ENCODE results near the gene CELF3.

Gene CELF3

DNA sequence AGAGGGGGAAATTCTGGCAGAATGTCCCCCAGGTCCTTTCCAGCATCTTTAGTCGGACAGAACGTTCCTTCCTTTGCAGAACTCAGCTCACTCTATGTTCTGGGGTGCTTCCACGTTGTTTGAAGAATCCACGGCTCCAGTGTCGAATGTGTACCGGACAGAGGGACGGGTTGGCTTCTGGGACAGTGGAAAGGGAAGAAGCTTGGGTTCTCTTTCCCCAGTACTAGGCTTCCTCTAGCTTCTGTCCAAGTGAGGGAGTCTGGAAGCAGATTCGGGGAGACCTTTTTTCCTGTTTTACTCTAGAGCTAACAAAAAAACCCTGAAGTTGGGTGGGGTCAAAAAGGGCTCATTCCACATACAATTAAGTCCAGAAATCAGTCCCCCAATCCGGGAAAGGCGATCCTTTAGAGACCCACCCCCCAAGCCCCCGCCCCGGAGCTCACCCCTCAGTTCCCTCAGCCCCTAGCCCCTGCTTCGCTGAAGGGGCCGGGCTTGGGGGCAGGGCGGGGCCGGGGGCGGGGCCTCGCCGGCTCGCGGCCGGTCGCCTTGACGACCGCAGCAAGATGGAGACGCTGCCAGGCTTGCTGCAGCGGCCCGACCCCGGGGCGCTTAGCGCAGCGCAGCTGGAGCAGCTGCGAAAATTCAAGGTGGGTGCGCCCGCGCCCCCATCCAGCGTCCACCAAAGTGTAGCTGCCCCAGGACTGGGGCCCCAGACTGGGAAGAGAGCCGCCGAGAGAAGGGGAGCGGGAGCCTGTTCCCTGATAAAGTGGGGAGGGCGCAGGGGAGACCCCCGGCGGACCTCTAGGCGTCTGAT lies 4.6 kb upstream of the CELF3 start, which contains the start of gene RIIAD1:
Gene RIIAD1 (plus strand): TSS at position 549 of the 814 bp plus-strand sequence. CDS start 15 bp downstream, at position 564.
- DNase-seq (ENCODE audit: low read depth in 2 of 2), result no peak

- DNase-seq (ENCODE audit: low read depth in 2 of 2), result no peak
Measured at GRCh38 chr1:151720554-151720953, 4.0 kb upstream of the CELF3 start.

- no peak for DNase-seq (ENCODE audit: low read depth in 2 of 2)
Measured at GRCh38 chr1:151720125-151720524, 3.5 kb upstream of the CELF3 start.

DNA sequence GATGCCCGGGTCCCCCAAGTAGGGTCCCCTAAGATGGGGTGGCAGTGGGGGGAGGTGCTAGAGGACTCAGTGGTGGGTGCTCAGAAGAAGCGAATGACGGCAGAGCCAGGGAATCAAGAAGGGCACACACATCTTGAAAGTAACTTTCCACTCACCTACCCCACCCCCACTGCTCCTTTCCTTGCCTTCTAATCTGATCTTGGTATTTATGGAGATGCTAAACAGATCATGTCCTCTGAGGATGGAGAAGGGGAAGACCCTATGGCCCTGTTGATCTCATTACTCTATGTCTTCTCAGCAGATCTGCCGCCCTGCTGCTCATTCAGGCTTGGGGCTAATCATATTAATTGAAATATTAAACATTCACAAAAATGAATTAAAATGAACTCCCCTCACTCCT lies 2.1 kb upstream of the CELF3 start:
- DNase-seq (ENCODE audit: low read depth in 2 of 2), result no peak

DNA sequence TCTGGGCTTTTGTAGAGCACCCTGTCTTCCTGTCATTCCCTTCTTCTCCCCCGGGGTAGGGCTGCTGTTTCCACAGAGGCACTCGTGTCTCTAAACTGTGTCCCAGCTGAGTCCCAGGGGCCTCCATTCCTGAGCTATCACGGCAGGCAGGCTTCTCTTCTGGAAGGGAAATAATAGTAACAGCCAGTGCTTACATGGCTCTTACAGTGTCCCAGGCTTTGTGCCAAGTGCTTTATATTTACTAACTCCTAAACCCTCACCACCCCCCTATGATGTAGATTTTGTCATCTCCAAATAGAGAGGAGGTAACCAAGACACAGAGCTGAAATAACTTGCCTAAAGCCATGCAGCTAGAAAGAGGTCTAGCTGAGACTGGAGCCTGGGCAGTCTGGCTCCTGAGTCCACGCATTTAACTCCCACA lies 1.4 kb upstream of the CELF3 start:
- no peak for DNase-seq (ENCODE audit: low read depth in 2 of 2)

DNA sequence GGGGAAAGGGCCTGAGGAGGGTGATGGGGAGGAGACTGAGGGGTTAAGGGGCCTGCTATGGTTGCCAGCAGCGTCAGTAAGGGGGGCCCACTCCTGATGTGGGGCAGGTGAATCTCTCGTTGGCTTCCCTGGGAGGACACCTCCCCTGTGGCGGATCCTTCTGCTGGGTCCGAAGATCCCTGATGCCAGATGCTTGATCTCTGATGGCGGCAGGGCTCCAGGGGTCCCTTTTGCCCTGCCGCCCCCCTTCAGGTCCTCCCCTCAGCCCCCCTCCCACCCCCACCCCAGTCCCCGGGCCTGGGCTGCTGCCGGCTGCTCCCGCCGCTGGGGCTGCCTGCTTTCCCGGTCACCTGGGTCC lies 219 bp downstream of the CELF3 start:
- no peak for DNase-seq (ENCODE audit: low read depth in 2 of 2)

DNA sequence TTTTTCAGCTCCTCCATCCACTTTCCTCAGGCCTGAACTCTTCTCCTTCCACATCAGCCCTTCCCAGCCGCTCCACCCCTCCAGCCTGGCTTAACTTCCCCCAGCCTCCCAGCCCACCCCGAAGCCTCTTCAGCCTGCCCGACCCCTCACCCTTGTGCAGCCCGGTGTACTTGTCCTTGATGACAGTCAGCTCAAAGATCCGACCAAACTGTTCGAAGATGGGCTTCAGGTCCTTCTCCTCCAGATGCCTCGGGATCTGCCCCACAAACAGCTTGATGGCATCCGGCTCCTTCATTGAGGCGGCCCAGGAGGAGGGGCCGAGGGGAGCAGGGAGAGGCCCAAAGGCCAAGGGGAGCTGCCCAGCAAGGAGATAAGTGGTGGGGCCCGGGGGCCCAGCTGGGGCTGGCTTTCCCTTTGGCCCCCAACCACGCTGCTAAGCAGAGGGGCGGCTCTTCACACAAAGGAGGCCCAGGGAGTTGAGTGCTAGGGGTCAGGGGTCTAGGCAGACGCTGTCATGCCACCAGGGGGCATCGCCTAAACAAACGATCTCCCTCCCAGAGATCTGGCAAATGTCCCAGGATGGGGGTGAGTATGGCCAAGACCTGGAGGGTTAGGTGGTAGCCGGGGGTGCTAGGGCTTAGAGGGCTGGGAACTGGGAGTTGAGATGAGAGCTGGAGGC lies 738 bp downstream of the CELF3 start:
- DNase-seq (ENCODE audit: low read depth in 2 of 2), result no peak

DNA sequence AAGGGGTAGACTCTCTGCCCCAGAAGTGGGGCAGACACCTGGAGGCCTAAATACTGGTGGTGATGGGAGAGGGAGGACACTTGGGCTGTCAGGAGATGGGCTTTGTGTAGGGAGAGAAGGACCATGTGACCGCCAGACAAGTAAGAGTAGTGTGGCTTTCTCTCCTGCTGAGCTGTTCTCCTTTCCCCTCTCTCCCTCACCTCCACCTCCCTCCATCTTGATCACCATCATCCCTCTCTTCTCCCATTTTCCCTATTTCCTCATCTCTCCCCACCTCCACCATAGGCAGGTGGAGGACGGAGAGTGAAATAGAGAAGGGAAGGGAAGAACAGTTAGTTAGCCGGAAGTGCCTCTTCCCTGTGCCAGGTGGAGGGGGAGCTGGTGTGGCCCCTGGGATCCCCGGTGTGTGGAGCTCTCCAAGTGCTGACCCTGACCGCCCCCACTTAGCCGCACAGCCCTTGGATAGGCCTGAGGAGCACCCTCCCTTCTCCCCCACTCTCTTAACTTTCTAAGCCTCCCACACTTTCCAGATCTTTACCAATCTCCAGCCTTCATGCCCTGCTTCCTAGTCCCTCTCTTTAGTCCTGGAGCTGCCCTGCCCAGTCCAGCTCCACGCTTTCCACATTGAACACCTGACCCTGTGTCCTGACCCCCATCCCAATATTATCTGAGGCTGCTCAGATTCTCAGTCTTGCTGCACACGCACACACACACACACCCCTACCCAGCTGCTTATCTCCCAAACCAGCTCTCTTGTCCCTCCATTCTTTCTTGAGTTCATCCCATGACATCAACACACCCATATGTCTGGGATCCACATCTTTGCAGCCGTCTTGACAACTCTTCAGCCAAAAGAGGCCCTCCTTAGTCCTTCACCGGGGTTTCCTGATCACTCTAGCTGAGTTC lies 1.5 kb downstream of the CELF3 start:
- DNase-seq (ENCODE audit: low read depth in 2 of 2), result no peak

GRCh38 chr1:151713874-151714273 lies 2.7 kb downstream of the CELF3 start:
- no peak for DNase-seq (ENCODE audit: low read depth in 2 of 2)

GRCh38 chr1:151713044-151713443 lies 3.6 kb downstream of the CELF3 start:
- DNase-seq (ENCODE audit: low read depth in 2 of 2), result no peak

- no peak for DNase-seq (ENCODE audit: low read depth in 2 of 2)
Measured at GRCh38 chr1:151711951-151712350, 4.7 kb downstream of the CELF3 start.

DNA sequence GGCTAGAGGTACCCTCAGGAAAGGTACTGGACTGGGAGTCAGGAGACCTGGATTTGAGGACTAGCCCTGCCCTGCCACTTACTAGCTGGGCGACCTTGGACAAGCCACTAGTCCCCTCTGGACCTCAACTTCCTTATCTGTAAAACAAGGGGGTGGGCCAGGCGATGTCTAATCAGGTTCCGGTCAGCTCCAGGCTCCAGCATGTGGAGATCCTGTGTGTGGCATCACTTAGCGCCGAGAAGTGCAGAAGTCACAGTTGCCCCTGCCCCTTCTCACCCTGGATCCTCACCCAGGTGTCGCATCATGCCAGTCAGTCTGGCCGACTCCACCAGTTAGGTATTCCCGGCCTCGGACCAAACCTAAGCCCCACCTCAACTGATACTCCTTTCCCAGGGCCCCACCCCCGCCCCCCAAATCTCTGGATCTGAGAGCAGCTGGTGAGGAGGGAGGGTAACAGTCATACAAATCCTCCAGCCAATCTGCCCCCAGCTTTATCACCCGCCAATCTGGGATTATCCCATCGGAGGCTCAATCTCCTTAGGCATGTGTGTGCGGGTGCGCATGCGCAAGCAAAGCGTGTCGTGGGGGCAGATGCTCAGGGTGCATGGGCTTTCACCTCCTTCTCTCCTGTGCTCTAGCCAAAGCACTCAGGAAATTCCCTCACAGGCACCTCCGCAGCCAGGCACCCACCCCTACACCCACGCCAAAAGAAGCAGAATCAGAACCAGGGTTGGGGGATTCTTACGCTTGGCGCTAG lies 5.4 kb downstream of the CELF3 start:
- DNase-seq (ENCODE audit: low read depth in 2 of 2), result no peak

GRCh38 chr1:151710187-151710840 lies 6.3 kb downstream of the CELF3 start:
- no peak for DNase-seq (ENCODE audit: low read depth in 2 of 2)

DNA sequence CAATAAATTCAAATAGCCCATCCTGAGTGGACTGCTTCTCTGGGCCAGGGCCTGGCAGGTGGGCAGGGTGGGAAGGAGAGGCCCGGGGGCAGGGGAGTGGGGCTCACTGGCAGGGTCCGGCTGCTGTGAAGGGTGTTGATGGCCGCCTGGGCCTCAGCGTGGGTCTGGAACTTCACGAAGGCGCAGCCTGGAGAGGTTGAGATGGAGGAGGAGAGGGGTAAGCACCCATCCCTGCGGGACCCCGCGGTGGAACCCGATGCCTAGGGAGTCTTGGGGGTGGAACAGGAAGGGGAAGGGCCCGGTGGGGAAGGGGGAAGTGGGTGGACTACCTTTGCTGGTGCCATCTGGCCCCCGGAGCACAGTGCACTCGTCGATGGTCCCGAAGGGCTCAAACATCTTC lies 7.7 kb downstream of the CELF3 start:
- DNase-seq (ENCODE audit: low read depth in 2 of 2), result no peak

- DNase-seq (ENCODE audit: low read depth in 2 of 2), result no peak
Measured at GRCh38 chr1:151707541-151708065, 9.0 kb downstream of the CELF3 start.

DNA sequence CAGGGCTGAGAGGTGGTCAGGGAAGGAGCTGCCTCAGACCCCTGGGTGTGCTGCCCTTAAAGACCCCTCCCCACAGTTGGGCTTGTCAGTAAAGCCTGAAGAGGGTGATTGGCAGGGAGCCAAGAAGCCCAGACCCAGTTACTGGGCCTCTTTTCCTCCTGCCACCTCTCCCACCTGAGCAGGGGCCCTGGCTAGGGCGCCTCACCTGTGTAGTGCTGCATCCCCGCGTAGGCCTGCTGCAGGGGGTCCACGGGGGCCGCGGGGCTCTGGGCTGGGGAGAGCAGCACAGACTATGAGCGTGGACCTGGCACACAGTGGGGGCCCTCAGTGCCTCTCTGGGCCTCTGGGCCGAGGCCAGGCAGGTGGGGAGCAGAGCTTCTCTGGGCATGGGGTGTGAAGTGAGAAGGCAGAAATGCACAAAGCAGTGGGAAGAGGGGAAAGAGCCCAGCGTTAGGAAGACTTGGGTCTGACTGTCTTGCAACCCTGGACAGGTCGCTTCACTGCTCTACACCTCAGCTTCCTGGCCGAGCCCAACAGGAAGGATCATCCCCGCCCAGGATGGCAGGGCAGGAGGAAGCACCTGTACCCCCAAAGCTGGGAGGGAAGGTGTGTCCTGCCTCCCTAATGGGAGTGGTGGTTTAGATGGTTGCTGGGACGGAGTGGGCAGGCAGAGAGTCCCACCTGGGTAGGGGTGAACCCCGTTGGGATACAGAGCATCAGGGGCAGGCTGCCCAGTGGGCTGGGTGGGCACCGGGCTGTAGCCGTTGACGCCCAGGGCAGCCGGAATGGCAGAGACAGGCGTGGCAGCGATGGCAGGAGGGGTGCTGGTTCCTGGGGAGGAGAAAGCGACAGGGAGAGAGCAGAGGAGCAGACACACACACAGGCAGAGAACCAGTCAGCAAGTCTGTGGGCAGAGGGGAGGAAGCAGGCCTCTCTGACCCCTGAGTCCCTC lies 9.9 kb downstream of the CELF3 start:
- DNase-seq (ENCODE audit: low read depth in 2 of 2), result no peak

DNA sequence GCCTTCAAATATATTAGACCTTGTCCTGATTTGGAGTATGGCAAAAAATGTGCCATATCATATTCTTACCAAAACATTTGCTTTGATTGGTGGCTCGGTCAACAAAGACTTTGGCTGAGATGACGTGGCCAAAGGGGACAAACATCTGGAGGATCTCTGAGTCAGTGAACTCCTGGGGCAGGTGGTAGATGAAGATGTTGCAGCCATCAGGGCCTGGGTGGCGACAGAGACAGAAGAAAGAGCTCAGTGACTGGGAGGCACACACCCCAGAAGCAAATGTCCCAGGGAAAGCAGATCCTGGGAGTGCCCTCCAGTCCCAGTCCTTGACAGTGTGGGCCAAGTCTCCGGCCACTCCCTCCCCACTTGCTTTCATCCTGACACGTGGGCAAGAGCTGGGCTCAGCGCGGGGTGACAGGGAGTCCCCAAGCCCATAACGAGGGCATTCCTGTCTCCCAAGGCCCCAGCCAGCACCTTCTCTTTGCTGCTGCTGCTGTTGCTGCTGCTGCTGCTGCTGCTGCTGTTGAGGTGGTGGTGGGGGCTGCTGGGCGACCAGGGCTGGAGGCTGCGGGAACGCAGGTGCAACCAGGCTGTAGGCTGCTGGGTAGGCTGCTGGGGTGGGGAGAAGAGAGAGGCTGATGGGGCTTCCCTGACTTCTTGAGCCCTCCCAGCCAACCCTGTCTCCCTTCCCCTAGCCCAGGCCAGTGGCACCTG lies 10.7 kb downstream of the CELF3 start:
- no peak for DNase-seq (ENCODE audit: low read depth in 2 of 2)

- DNase-seq (ENCODE audit: low read depth in 2 of 2), result no peak
Measured at GRCh38 chr1:151705146-151705545, 11.5 kb downstream of the CELF3 start.

GRCh38 chr1:151704246-151704645 lies 12.4 kb downstream of the CELF3 start:
- DNase-seq (ENCODE audit: low read depth in 2 of 2), result no peak
